Endothelial cell of umbilical vein (primary cell): ENCODE results near the gene ASMT.

Experiments
- CTCF ChIP-seq, 2 donors: IDR thresholded peaks; 1 replicate in 1 of 2; 2 replicates in 1 of 2; pipeline ENCODE4 v1.5.1; 2011; ENCODE audit warnings: low read length in 2 of 2, mild to moderate bottlenecking in 2 of 2, moderate library complexity in 2 of 2, control low read depth in 1 of 2, inconsistent platforms in 1 of 2, low read depth in 1 of 2; ENCODE audit not compliant: insufficient read depth in 1 of 2; ENCODE audit errors: extremely low read depth in 1 of 2
- EZH2 ChIP-seq: IDR thresholded peaks from 2 replicates; pipeline ENCODE4 v1.6.1; 2012; ENCODE audit warnings: borderline replicate concordance, low read depth, mild to moderate bottlenecking, moderate library complexity, low read length, inconsistent platforms; ENCODE audit not compliant: severe bottlenecking
- JUN ChIP-seq: IDR thresholded peaks from 2 replicates; pipeline ENCODE4 v1.6.1; 2011; ENCODE audit warnings: borderline replicate concordance, low read depth; ENCODE audit not compliant: insufficient read length, insufficient read depth
- POLR2A ChIP-seq: IDR thresholded peaks from 2 replicates; pipeline ENCODE4 v1.6.1; 2012; ENCODE audit warnings: low read depth, mild to moderate bottlenecking, control low read depth, low read length

GRCh38 chrX:1599791-1600405 is 15.0 kb upstream of the ASMT start:
- TF ChIP-seq CTCF (IDR thresholded peaks at IDR 0.05; ENCODE audit: extremely low read depth in 1 of 2, insufficient read depth in 1 of 2, low read depth in 1 of 2, low read length in 2 of 2) (no peak), POLR2A (no peak), EZH2 (no peak), JUN (no peak)
